ENCODE results near the gene GBX2. TPM values are rescaled to one million over a fixed set of nuclear protein-coding genes. Genes with fewer than 3 reads are reported as not detected.

The GBX2 gene
- total RNA-seq, 1 donor from 2014 or later = not detected

DNA sequence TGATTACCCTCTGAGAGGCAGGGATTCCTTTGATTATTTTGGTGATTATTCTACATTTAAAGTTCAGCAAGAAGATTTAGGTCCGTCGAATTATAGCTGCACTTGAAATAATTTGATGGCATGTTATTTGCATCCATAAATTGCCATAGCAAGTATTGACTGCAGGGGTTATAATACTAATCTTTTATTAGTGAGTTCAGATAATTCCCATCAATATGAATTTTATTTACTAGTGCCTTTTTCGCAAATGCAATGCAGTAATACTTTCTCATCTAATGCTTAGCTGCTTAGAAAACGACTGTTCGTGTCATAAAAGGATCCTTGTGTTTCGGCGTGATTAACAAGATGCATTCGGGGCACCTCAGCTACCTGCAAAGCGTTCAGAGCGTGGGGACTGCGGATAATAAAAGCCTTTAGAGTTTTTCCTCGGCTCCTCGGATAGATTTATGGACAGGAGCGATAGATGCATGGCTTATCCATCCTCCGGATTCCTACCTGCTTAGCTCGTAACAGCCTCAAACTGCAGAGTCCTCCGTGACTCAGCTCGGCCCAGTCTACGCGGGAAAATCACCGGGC lies 2.5 kb upstream of the GBX2 start:
- DNase-seq (ENCODE audit: low spot score) = no peak
- Mint-ChIP-seq H3K27ac (no peak overlapping the region), H3K36me3 (ENCODE audit: low read depth) (no peaks in the 10 kb centered on the region), H3K9me3 (no peaks in the 10 kb centered on the region), H3K4me3 (ENCODE audit: low read depth) (no peak overlapping the region), H3K4me1 (ENCODE audit: low read depth) (no peaks in the 10 kb centered on the region), H3K27me3 (ENCODE audit: low read depth) (peaks cover 71% of the 10 kb centered on the region)
- intact Hi-C loops (cut with micrococcal nuclease) = loop anchor here (5.0 kb wide), 1 partner anchor 67 kb away; no protein-coding TSS in a partner anchor

GRCh38 chr2:236169741-236170589 lies 1.8 kb upstream of the GBX2 start:
- intact Hi-C loops (cut with micrococcal nuclease) = loop anchor here (5.0 kb wide), 3 partner anchors 67 to 678 kb away; partner anchors contain the start of gene AGAP1
- Mint-ChIP-seq H3K27ac (peak overlapping the region; percentile 47), H3K4me1 (ENCODE audit: low read depth) (no peaks in the 10 kb centered on the region), H3K9me3 (no peaks in the 10 kb centered on the region), H3K27me3 (ENCODE audit: low read depth) (peaks cover 72% of the 10 kb centered on the region), H3K4me3 (ENCODE audit: low read depth) (no peak overlapping the region), H3K36me3 (ENCODE audit: low read depth) (no peaks in the 10 kb centered on the region)
- DNase-seq (ENCODE audit: low spot score) = no peak

DNA sequence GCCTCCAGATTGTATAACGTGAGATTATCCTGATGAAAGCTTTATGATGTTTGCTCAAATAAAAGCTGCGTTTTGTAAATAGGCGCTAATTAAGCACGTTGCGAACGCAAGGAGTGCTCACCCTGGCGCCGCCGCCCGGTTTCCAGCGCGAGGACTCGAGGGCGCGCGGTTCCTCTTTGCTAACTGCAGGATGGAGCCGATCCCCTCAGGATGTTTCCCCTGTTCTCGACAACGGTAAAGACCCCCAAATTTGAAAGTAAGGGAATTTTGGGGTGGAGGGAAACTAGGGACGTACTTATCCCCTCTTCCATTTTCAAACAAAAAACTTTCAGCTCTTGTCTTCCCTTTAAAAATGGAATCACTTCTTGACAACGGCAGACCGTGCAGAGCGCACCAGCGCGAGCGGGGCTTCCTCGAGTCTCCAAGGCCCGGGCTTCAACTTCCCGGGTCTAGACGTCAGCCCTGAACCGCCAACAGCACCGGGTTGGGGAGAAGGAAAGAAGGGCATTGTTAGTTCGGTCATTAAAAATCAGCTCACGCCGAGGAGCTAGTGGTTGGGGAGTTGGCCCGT lies 1.1 kb upstream of the GBX2 start:
- Mint-ChIP-seq H3K36me3 (ENCODE audit: low read depth) (no peaks in the 10 kb centered on the region), H3K27me3 (ENCODE audit: low read depth) (peaks cover 69% of the 10 kb centered on the region), H3K9me3 (no peaks in the 10 kb centered on the region), H3K4me1 (ENCODE audit: low read depth) (no peaks in the 10 kb centered on the region), H3K4me3 (ENCODE audit: low read depth) (no peak overlapping the region), H3K27ac (peak overlapping the region; percentile 47)
- DNase-seq (ENCODE audit: low spot score) = no peak
- intact Hi-C loops (cut with micrococcal nuclease) = loop anchor here (5.0 kb wide), 2 partner anchors 502 to 677 kb away; partner anchors contain the start of gene AGAP1

DNA sequence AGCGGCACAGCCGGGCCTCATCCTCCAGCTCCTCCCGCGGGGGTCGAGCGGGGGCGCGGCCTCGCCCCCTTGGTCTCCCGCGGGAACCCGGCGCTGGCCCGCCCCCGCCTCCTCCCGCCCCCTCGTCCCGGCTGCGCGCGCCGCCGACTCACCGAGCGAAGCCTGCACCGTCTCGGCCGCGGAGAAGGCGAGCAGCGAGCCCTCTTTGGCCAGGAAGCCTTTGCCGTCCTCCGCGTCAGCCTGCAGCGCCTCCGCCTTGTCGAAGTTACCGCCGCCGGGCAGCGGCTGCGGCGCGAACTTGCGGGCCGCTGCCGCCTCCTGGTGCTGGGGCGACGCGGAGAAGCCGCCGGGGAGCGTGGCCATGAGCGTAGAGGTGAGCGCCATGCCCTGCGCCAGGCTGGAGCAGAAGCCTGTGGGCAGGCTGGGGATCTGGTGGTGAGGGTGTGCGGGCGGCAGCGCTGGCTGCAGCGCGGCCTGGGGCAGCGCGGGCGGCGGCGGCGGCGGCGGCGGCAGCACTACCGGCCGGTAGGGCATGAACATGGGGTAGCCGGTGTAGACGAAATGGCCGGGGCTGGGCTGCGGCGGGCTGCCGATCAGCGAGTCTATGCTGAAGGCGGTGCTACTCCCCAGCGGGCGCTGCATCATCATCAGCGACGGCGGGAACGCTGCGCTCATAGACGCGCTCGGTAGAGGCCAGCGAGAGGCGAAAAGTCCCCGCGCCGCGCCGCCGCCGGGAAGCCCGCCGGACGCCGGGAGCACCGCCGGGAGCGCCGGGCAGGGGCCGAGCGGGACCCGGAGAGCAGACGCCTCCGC lies 683 bp downstream of the GBX2 start:
- no peaks in the 10 kb centered on the region for H3K4me1 Mint-ChIP-seq (ENCODE audit: low read depth)
- no peak overlapping the region for H3K27ac Mint-ChIP-seq
- no peaks in the 10 kb centered on the region for H3K9me3 Mint-ChIP-seq
- no peak for DNase-seq (ENCODE audit: low spot score)
- intact Hi-C loops (cut with micrococcal nuclease) = loop anchor here (5.0 kb wide), 2 partner anchors 500 to 675 kb away; partner anchors contain the start of gene AGAP1
- H3K27me3 Mint-ChIP-seq (ENCODE audit: low read depth) = peaks cover 63% of the 10 kb centered on the region
- H3K4me3 Mint-ChIP-seq (ENCODE audit: low read depth) = no peak overlapping the region
- no peaks in the 10 kb centered on the region for H3K36me3 Mint-ChIP-seq (ENCODE audit: low read depth)

DNA sequence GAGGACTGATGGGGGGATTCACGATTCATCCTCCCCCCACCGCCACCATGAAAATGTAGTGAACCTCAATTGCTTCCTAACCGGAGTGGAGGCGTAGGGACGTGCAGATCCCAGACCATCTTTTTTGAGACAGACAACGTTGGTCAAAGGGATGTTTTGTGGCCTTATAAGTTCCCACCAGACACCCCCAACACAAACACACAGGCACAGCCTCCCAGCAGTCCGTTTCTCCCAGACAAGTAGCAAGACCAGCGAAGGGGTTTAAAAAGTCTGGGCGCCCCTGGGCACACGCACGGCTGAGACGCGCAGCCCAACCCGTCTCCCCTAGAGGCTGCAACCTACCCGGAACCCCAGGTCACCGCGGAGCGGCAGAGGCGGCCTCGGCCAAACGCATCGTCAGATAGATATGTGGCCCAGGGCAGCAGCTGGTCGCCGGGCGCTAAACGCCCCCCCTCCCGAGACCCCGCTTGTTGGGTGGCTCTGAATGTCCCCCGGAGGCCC lies 1.3 kb downstream of the GBX2 start:
- no peaks in the 10 kb centered on the region for H3K4me1 Mint-ChIP-seq (ENCODE audit: low read depth)
- no peak overlapping the region for H3K27ac Mint-ChIP-seq
- peaks cover 63% of the 10 kb centered on the region for H3K27me3 Mint-ChIP-seq (ENCODE audit: low read depth)
- intact Hi-C loops (cut with micrococcal nuclease) = loop anchor here (5.0 kb wide), 2 partner anchors 500 to 675 kb away; partner anchors contain the start of gene AGAP1
- no peaks in the 10 kb centered on the region for H3K9me3 Mint-ChIP-seq
- DNase-seq (ENCODE audit: low spot score) = no peak
- no peak overlapping the region for H3K4me3 Mint-ChIP-seq (ENCODE audit: low read depth)
- no peaks in the 10 kb centered on the region for H3K36me3 Mint-ChIP-seq (ENCODE audit: low read depth)

- no peak overlapping the region for H3K4me3 Mint-ChIP-seq (ENCODE audit: low read depth)
- no peak overlapping the region for H3K27ac Mint-ChIP-seq
- H3K27me3 Mint-ChIP-seq (ENCODE audit: low read depth) = peaks cover 64% of the 10 kb centered on the region
- no peaks in the 10 kb centered on the region for H3K4me1 Mint-ChIP-seq (ENCODE audit: low read depth)
- no peaks in the 10 kb centered on the region for H3K36me3 Mint-ChIP-seq (ENCODE audit: low read depth)
- no peak for DNase-seq (ENCODE audit: low spot score)
- intact Hi-C loops (cut with micrococcal nuclease) = loop anchor here (2.0 to 5.0 kb wide), 3 partner anchors 15 to 674 kb away; partner anchors contain the start of gene AGAP1
- H3K9me3 Mint-ChIP-seq = no peaks in the 10 kb centered on the region
Measured at GRCh38 chr2:236165842-236166795, 2.1 kb downstream of the GBX2 start.

DNA sequence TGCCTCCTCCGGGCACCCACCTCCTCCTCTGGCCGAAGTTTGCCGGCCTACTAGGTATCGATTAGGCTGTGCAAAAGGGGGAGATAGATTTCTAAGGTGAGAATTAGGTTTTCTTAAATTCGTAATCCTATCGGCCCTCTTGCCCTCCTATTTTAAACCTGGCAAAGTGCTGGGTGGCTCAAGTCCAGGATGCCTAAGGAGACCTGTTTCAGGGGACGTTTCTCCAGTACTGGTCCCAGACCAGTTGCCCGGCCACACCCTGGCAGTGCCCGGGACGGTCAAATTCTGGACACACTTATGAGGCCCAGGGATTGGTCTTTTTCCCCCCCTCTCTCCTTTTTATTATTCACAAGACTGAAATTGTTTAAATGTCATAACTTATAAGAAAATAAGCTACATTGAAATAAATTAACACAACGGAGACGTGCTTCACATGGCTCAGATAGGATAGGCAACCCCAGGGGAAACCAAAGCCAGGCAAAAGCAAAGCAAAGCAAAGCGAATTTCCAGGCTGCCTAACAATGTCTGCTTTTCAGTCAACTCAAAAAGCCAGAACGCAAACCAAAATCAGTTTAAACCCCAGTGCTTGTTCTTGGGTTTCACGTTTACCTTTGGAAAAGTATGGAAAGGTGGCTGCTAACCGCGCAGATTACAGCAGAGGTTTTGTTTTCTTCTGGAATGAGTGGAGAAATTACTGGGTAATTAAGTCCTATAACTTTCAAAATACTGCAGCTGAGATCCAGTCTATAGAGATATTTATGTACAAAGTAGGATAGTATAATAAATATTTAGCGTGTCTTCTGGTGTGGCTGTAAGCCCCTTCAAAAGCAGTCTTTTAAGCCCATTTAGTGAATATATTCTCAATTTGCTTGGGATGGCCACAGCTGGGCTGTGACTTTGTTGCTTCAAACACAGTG lies 3.0 kb downstream of the GBX2 start:
- Mint-ChIP-seq H3K36me3 (ENCODE audit: low read depth) (no peaks in the 10 kb centered on the region), H3K4me3 (ENCODE audit: low read depth) (no peak overlapping the region), H3K27me3 (ENCODE audit: low read depth) (peaks cover 62% of the 10 kb centered on the region), H3K27ac (peak overlapping the region; percentile 55), H3K4me1 (ENCODE audit: low read depth) (no peaks in the 10 kb centered on the region), H3K9me3 (no peaks in the 10 kb centered on the region)
- intact Hi-C loops (cut with micrococcal nuclease) = loop anchor here (2.0 to 5.0 kb wide), 3 partner anchors 16 to 673 kb away; partner anchors contain the start of gene AGAP1
- DNase-seq (ENCODE audit: low spot score) = no peak

- Mint-ChIP-seq H3K4me3 (ENCODE audit: low read depth) (no peak overlapping the region), H3K27me3 (ENCODE audit: low read depth) (peaks cover 56% of the 10 kb centered on the region), H3K9me3 (no peaks in the 10 kb centered on the region), H3K27ac (peak overlapping the region; percentile 55), H3K36me3 (ENCODE audit: low read depth) (no peaks in the 10 kb centered on the region), H3K4me1 (ENCODE audit: low read depth) (no peaks in the 10 kb centered on the region)
- intact Hi-C loops (cut with micrococcal nuclease) = loop anchor here (2.0 kb wide), 1 partner anchor 16 kb away; no protein-coding TSS in a partner anchor
- no peak for DNase-seq (ENCODE audit: low spot score)
Measured at GRCh38 chr2:236164201-236164924, 3.8 kb downstream of the GBX2 start.

- H3K36me3 Mint-ChIP-seq (ENCODE audit: low read depth) = no peaks in the 10 kb centered on the region
- H3K27ac Mint-ChIP-seq = no peak overlapping the region
- H3K4me1 Mint-ChIP-seq (ENCODE audit: low read depth) = no peaks in the 10 kb centered on the region
- peaks cover 53% of the 10 kb centered on the region for H3K27me3 Mint-ChIP-seq (ENCODE audit: low read depth)
- no peak for DNase-seq (ENCODE audit: low spot score)
- no peak overlapping the region for H3K4me3 Mint-ChIP-seq (ENCODE audit: low read depth)
- H3K9me3 Mint-ChIP-seq = no peaks in the 10 kb centered on the region
- intact Hi-C loops (cut with micrococcal nuclease) = loop anchor here (2.0 kb wide), 1 partner anchor 17 kb away; no protein-coding TSS in a partner anchor
Measured at GRCh38 chr2:236163471-236164200, 4.5 kb downstream of the GBX2 start.
